GM10847 (cell line): ENCODE data around the gene JAG2.

Experiments
- POLR2A ChIP-seq: IDR thresholded peaks from 2 replicates; pipeline ENCODE4 v1.6.1; 2011; ENCODE audit not compliant: insufficient read length; ENCODE audit errors: extremely low read depth

The JAG2 gene

DNA sequence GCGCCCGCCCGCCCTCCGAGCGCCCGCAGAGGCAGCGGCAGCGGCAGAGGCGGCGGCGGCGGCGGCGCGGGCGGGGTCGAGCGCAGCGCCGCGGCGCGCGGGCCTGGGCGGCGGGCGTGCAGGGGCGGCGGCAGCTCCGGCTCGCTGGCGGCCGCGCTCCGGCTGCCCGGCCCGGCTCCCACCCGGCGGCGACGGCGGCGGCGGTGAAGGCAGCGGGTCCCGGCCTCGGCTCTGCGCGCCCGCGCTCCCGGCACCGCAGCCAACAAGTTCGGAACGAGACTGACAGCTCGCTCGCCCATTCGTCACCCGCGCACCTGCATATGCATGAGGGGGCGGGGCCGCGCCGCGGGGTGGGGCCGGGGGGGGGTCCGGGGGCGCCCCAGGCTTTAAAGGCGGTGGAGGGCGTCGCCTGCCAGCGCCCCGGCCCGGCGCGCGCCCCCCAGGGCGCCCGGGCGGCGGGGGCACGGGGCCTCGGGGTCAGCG is at the start of gene JAG2:
Gene JAG2, minus strand, starts transcription at position 281 of the 483 bp plus-strand sequence. CDS start 356 bp downstream, outside the sequence.
- TF ChIP-seq POLR2A, result no peak

- TF ChIP-seq POLR2A, result no peak
Measured at GRCh38 chr14:105217774-105218173, 49.2 kb upstream of the JAG2 start.

DNA sequence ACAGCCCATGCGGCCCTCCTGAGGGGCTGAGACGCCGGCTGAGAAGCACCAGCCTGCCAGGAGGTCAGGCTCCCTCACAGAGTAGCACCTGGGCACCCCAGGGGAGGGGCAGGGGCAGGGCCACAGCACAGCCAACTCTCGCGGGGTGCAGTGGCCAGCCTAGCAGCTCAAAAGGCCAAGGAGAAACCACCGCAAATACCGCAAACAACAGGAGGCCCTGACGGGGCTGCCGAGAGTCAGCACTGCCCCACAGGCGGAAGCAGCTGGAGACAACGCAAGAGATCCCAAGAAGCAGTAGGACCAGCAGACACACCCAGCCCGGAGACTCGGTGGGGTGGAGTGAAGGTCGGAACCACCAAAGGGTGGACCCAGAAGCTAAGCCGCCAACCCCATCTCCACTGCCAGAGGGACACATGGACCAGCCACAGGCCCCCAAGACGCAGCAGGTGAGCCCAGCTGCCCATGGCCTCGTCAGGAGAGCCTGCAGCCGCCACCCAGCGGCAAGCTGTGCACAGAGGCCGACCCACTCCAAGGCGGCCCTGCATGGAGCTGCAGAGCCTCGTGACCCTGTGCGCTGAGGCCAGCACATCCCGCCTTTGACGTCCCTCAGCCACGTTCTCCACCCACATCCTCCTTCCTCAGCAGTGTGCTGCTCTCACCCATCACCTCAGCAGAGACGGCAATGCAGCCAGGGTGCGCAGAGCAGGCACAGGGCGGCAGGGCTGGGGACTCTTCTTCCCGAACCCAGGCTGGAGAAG is 48.1 kb upstream of the JAG2 start:
- no peak for TF ChIP-seq POLR2A

DNA sequence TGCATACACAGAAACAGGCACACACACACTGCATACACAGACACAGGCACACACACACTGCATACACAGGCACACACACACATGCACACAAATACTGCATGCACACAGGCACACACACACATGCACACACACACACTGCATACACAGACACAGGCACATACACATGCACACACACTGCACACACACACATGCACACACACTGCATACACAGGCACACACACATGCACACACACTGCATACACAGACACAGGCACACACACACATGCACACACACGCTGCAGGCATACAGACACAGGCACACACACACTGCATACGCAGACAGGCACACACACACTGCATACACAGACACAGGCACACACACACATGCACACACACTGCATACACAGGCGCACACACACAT is 47.0 kb upstream of the JAG2 start:
- TF ChIP-seq POLR2A, result no peak

DNA sequence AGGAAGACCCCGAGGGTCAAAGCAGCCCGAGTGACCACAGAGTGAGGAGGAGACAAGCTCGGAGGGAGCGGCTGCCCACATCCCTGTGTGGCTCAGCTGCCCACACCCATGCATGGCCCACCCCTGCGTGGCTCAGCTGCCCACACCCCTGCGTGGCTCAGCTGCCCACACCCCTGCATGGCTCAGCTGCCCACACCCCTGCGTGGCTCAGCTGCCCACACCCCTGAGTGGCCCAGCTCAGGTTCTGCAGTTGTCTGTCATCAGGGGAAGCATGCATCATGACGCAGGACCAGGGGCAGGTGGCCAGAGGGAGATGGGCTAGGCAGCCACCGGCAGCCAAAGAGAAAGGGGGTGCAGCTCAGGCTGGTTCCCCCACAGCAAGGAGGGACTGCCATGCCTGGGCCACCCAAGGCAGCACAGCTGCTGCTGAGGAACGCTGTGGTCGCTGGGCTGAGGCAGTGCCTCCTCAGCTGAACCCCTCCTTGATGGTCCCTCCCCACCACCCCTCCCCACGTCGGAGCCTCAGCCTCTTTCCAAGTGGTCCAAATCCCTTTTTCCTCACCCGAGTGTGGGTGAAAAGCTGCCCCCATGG is 45.8 kb upstream of the JAG2 start:
- TF ChIP-seq POLR2A, result no peak

DNA sequence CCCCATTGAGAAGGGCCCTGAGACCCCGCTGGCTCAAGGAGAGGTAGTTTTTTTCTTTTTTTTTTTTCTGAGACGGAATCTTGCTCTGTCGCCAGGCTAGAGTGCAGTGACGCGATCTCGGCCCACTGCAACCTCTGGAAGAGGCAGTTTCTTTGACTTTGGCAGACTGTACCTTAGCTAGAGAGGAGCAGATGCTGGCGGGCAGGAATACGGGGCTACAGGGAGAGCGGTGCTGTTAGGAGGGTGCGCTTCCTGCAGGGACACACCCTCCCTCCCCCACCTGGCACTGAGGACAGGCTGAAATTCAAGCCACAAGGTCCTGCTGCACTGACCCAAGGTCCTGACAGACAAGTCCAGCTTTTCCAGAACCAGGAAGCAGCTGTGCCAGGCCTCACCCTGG is 44.8 kb upstream of the JAG2 start:
- TF ChIP-seq POLR2A, result no peak

- TF ChIP-seq POLR2A, result no peak
Measured at GRCh38 chr14:105212541-105213300, 44.1 kb upstream of the JAG2 start.

GRCh38 chr14:105211758-105212089 is 43.1 kb upstream of the JAG2 start:
- TF ChIP-seq POLR2A, result no peak

DNA sequence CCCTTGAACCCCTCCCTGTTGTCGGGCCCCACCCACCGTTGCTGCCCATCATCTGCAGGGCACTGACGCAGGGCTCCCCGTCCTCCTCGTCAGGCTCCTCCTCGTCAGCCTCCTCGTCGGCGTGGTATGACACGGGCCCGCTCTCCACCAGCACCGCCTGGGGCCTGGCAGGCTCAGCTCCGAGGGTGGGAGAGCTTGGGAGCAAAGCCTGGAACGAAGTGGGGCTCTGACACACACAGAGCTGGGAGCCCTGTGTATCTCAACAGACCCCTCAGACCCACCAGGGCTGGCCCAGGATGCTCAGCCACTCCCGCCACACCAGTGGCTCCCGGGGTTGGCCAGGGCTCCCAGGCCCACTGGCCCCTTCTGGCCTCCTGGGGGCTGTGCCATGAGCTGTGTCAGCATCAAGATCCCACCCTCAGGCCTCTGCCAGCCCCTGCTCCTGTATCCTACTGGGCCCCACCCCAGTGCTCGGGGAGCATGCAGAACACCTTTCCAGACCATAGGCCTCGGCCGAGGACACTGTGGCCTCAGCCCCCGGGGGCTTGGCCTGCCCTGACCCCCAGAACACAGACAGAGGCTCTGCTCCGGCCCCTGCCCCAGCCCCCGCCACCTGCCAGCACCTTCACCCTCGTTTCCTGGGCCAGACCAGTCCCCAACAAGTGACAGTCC is 42.6 kb upstream of the JAG2 start:
- TF ChIP-seq POLR2A, result no peak

- no peak for TF ChIP-seq POLR2A
Measured at GRCh38 chr14:105210266-105211025, 41.9 kb upstream of the JAG2 start.

DNA sequence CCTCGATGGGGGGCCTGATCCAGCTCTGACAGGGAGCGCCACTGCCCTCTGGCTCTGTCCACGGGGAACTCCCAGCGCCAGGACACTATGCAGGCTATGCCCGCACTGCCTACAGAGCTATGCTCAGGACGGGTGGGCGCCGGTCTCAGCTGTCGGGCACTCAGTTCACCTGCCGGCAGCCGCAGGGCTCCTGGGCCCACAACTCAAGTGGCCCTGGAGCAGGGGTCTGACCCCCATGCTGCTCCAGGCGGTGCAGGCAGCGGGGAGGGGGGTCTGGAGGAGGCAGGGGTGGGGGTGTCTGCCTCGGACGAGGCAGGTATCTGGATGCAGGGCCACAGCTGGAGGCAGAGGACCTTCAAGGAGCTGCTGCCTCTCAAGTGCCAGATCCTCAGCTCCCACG is 41.1 kb upstream of the JAG2 start:
- no peak for TF ChIP-seq POLR2A

- no peak for TF ChIP-seq POLR2A
Measured at GRCh38 chr14:105209091-105209490, 40.5 kb upstream of the JAG2 start.

DNA sequence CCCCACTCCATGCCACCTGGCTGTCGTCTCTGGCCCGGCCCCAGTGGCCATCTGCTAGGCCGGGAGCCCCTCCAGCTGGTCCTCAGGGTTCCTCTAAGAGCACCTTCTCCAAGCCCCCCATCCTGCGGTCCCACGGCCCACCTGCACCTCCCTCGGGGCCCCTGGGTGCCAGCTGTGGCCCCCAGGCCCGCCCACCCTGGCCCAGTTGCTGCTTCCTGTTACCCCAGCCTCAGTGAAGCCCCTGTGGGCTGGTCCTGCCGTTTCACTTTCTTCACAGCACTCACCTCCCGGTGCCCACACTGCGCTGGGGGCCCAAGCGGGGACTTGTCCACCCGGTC is 40.1 kb upstream of the JAG2 start:
- no peak for TF ChIP-seq POLR2A

GRCh38 chr14:105207996-105208737 is 39.6 kb upstream of the JAG2 start:
- TF ChIP-seq POLR2A, result no peak

DNA sequence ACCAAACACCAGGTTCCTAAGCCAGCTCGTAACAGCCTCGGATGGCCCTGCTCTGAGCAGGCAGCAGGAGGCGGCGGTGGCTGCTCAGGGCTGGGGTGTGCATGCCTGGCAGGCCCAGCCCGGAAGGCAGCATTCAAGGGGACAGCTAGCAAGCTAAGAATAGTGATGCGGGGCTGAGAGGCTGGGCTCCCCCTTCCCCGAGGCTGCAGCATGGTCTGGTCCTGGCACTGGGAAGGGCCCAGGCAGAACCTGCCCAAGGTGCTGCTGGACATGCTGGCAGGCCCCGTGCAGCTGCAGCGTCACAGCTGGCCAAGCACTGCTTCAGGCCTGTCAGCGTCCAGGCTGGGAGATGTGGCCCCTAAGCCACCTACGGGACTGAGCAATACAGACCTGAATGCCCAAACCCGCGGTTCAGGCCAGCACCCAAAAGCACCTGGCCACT is 38.9 kb upstream of the JAG2 start:
- TF ChIP-seq POLR2A, result no peak

DNA sequence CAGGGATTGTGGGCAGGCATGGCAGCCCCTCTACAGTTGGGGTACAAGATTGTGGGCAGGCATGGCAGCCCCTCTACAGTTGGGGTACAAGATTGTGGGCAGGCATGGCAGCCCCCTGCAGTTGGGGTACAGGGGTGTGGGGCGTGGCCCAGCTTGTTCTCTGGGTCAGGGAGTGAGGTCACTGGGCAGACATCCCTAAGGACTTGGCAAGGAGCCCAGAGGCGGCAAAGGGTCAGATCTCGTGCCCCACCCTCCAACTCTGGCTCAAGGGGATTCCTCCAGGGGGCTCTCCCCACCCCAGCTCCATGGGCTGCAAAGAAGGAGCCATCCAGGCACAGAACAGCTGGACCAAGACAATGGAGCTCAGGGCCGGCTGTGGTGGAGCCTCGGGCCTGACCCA is 38.3 kb upstream of the JAG2 start:
- no peak for TF ChIP-seq POLR2A
